ENCODE results near the gene ZNF367. TPM values are rescaled to one million over a fixed set of nuclear protein-coding genes. Genes with fewer than 3 reads are reported as not detected.

Gene ZNF367
- total and polyA plus RNA-seq, 2 of the 4 experiments (the other 2 are of a cell fraction), result 1.1 to 2.7 TPM

GRCh38 chr9:96436063-96436455 lies 17.9 kb upstream of the ZNF367 start:
- H2BK120ac ChIP-seq (ENCODE audit: low read depth, low read length), result no peak overlapping the region
- no peaks in the 10 kb centered on the region for H3K4me1 ChIP-seq (ENCODE audit: control insufficient read depth, insufficient read depth, low read length)
- H3K36me3 ChIP-seq (ENCODE audit: control insufficient read depth, insufficient read depth, low read length), result no peaks in the 10 kb centered on the region
- H3K4me2 ChIP-seq (ENCODE audit: low read depth, low read length), result no peak overlapping the region
- no peak overlapping the region for H2AK9ac ChIP-seq (replicated peaks; ENCODE audit: low read depth, low read length, poor library complexity)
- no peak overlapping the region for H2BK5ac ChIP-seq (ENCODE audit: low read depth, low read length, poor library complexity, severe bottlenecking)
- no peaks in the 10 kb centered on the region for H4K20me1 ChIP-seq (ENCODE audit: insufficient read depth, low read length)
- H2AFZ ChIP-seq (replicated peaks; ENCODE audit: low read length, poor library complexity), result no peak overlapping the region
- ChIA-PET POLR2A (ENCODE audit: unreplicated experiment) (no interaction called here), CTCF (interaction anchor here (0.9 kb wide), 1 partner anchor 8 kb away, joined by 3 read pairs; no protein-coding TSS in a partner anchor)
- peaks cover 4% of the 10 kb centered on the region; the same call in 1 of the 2 replicates for H3K9me3 ChIP-seq (ENCODE audit: control insufficient read depth, insufficient read depth, low read length)
- no peak for DNase-seq
- H3K56ac ChIP-seq (ENCODE audit: extremely low read depth, insufficient read depth, low read length), result no peak overlapping the region
- 100% methylated on average over 1 of the region's 2 CpGs; no CpG with 5 or more reads in 1 of the 2 experiments for WGBS, 2 experiments (ENCODE audit: extremely low coverage in 2 of 2, insufficient read length in 1 of 2)
- no peak overlapping the region for H3K23ac ChIP-seq (ENCODE audit: low read depth, low read length)
- no peak overlapping the region for H3K27ac ChIP-seq (ENCODE audit: insufficient read depth, low read length)
- no peak for TF ChIP-seq BHLHE40 (IDR thresholded peaks at IDR 0.05; ENCODE audit: low read depth, low read length)
- TF ChIP-seq ELK1 (IDR thresholded peaks at IDR 0.05; ENCODE audit: borderline replicate concordance, low read depth, low read length), result no peak
- TF ChIP-seq USF2 (IDR thresholded peaks at IDR 0.05; ENCODE audit: low read depth, low read length), result no peak
- TF ChIP-seq SMC3 (IDR thresholded peaks at IDR 0.05; ENCODE audit: low read depth, low read length), result no peak
- TF ChIP-seq MXI1 (IDR thresholded peaks at IDR 0.05; ENCODE audit: borderline replicate concordance, low read depth, low read length), result no peak
- TF ChIP-seq CEBPB (IDR thresholded peaks at IDR 0.05; ENCODE audit: low read depth, low read length), result no peak
- TF ChIP-seq RFX5 (IDR thresholded peaks at IDR 0.05; ENCODE audit: low read depth, low read length), result no peak
- TF ChIP-seq RAD21 (IDR thresholded peaks at IDR 0.05; ENCODE audit: low read length), result no peak
- no peak for TF ChIP-seq POLR2A (IDR thresholded peaks at IDR 0.05; ENCODE audit: low read depth, low read length)
- TF ChIP-seq NFE2L2 (IDR thresholded peaks at IDR 0.05; ENCODE audit: low read depth, low read length), result no peak
- no peak for TF ChIP-seq FOS (IDR thresholded peaks at IDR 0.05; ENCODE audit: low read depth, low read length)
- TF ChIP-seq RCOR1 (IDR thresholded peaks at IDR 0.05; ENCODE audit: insufficient replicate concordance, low read length), result no peak
- no peak for TF ChIP-seq CHD1 (IDR thresholded peaks at IDR 0.05; ENCODE audit: low read depth, low read length)
- no peak for TF ChIP-seq MAFK (IDR thresholded peaks at IDR 0.05; ENCODE audit: low read depth, low read length)
- TF ChIP-seq CTCF (conservative IDR thresholded peaks at IDR 0.05; ENCODE audit: low read depth, low read length), result no peak
- TF ChIP-seq MAZ (IDR thresholded peaks at IDR 0.05; ENCODE audit: borderline replicate concordance, low read depth, low read length), result no peak
- H3K79me1 ChIP-seq (ENCODE audit: low read depth in 1 of 2, low read length in 2 of 2), result no peaks in the 10 kb centered on the region
- no peak overlapping the region for H2BK15ac ChIP-seq (ENCODE audit: low read depth, low read length)
- H3K9ac ChIP-seq (ENCODE audit: low read depth, low read length), result no peak overlapping the region
- no peak for ATAC-seq (ENCODE audit: low read depth)
- no peak overlapping the region for H4K8ac ChIP-seq (ENCODE audit: low read depth in 2 of 2, low read length in 2 of 2)
- dilution Hi-C loops (cut with HindIII; ENCODE audit: low sequenced_read_pairs, unreplicated experiment), result no loop called here
- no peak overlapping the region for H3K4me3 ChIP-seq (ENCODE audit: insufficient read depth, low read depth, low read length)
- no peak overlapping the region for H2AK5ac ChIP-seq (ENCODE audit: low read depth, low read length)
- no peak overlapping the region for H3K18ac ChIP-seq (ENCODE audit: low read depth, low read length)
- in situ Hi-C loops (cut with MboI; ENCODE audit: low sequenced_read_pairs), result no loop called here
- BruUV-seq (replicated peaks), result no TSS peak
- no peak overlapping the region for H3K14ac ChIP-seq (replicated peaks; ENCODE audit: low read depth, low read length)
- no peak overlapping the region for H4K5ac ChIP-seq (ENCODE audit: low read depth, low read length)
- no peaks in the 10 kb centered on the region for H3K9me1 ChIP-seq (ENCODE audit: insufficient read depth, low read length)
- intact Hi-C loops (cut with micrococcal nuclease), result no loop called here
- H4K91ac ChIP-seq (ENCODE audit: insufficient read depth, low read depth, low read length), result no peak overlapping the region
- no peak overlapping the region for H2BK20ac ChIP-seq (ENCODE audit: low read depth, low read length)
- no peaks in the 10 kb centered on the region for H3K27me3 ChIP-seq (ENCODE audit: control insufficient read depth, insufficient read depth, low read length)
- no peak overlapping the region for H3K4ac ChIP-seq (ENCODE audit: low read depth, low read length)

Data from IMR-90 (cell line).